Astrocyte (in vitro differentiated cells and primary cell): ENCODE results near the gene XPC.

Experiments
- CTCF ChIP-seq: IDR thresholded peaks from 2 replicates; pipeline ENCODE4 v1.5.1; 2011; ENCODE audit warnings: low read depth, mild to moderate bottlenecking, inconsistent platforms, low read length, moderate library complexity; ENCODE audit not compliant: insufficient read depth
- EZH2 ChIP-seq: IDR thresholded peaks from 2 replicates; pipeline ENCODE4 v1.6.1; 2012; ENCODE audit warnings: mild to moderate bottlenecking, low read length, inconsistent platforms; ENCODE audit not compliant: insufficient read depth

- no peak for TF ChIP-seq CTCF
- TF ChIP-seq EZH2, result no peak
These were observed 26.3 kb upstream of the XPC start for GRCh38 chr3:14204515-14205284.
